Measurements from ENCODE around the gene TNPO2.

DNA sequence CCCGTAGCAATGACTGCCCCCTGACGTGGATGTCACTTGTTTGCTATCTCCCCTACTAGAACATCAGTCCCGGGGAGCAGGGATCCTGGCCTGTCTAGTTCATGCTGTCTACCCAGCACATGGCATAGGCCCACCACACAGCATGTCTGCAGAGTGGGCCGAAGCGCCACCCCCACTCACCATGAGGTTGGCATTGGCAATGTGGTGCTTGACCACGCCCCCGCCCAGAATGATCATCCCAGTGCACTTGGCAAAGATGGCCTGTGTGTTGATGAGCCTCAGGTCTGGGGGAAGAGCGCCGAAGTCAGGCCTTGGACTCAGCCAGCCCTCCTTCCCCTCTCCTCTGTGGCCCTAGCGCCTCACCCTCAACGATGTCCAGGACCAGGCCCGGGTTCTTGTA is 46.8 kb downstream of the TNPO2 start:
- TF ChIP-seq EZH2 (IDR thresholded peaks at IDR 0.05) = no peak
- no peak; the same call in 1 of the 2 replicates for TF ChIP-seq POLR2AphosphoS5 (IDR thresholded peaks at IDR 0.05; ENCODE audit: borderline replicate concordance, low read depth, low read length)

Data from SK-N-MC (cell line).